GM12878 (cell line): Measurements from ENCODE around the gene PITPNC1. TPM values are rescaled to one million over a fixed set of nuclear protein-coding genes. Genes with fewer than 3 reads are reported as not detected.

Source experiments
- ATAC-seq: fragments of 200-7000 bp; cut with Tn5 transposase; 3 replicates; pipeline ENCODE4 v1.9.1; 2020; ENCODE audit warnings: mild to moderate bottlenecking, moderate library complexity
- BruUV-seq: library from RNA; stranded (reverse); fragments of 400-500 nt; replicated peaks from 2 replicates; lab custom pipeline; 2021; lab: Mats Ljungman, UMichigan
- CTCF ChIA-PET: fragments of 300-600 bp; sonication (Branson Sonifier 250); formaldehyde crosslinking; extraction: SDS; loops from one replicate; lab custom pipeline; 2021; ENCODE audit warnings: inconsistent platforms; lab: Yijun Ruan, JAX
- POLR2A ChIA-PET: fragments of 350-600 bp; formaldehyde crosslinking; extraction: SDS; loops from one replicate; lab custom pipeline; 2021; ENCODE audit warnings: inconsistent platforms; lab: Charles Lee
- RAD21 ChIA-PET: fragments of 300-600 bp; sonication (Branson Sonifier 250); formaldehyde crosslinking; loops from one replicate; lab custom pipeline; 2023; ENCODE audit warnings: antibody characterized with exemption; ENCODE audit not compliant: unreplicated experiment; lab: Charles Lee
- SMC1A ChIA-PET: fragments of 300-600 bp; sonication (Branson Sonifier 250); formaldehyde crosslinking; loops from one replicate; lab custom pipeline; 2023; ENCODE audit not compliant: unreplicated experiment, uncharacterized antibody; lab: Charles Lee
- DNase-seq: peaks from one replicate; pipeline ENCODE4 v3.0.0-alpha.2; 2011; ENCODE audit warnings: low read depth, low spot score
- FAIRE-seq: peaks from 3 replicates; lab custom pipeline; 2011; peaks lifted over from hg19 to GRCh38; lab: Jason Lieb, UNC
- H2AFZ ChIP-seq: 2 replicates; pipeline ENCODE4 v1.6.0; 2011; ENCODE audit warnings: low read depth, low read length, control low read depth; ENCODE audit not compliant: control insufficient read depth
- H3K27ac ChIP-seq: 2 replicates; pipeline ENCODE4 v1.5.1; 2011; ENCODE audit warnings: control low read depth; ENCODE audit not compliant: control insufficient read depth, insufficient read depth
- H3K27me3 ChIP-seq, 2 experiments: replicated peaks in 1 of 2; 2 replicates each; pipeline versions ENCODE4 v1.6.0 to v1.6.1; 2011; ENCODE audit warnings: low read length in 1 of 2; ENCODE audit not compliant: control insufficient read depth in 2 of 2, insufficient read depth in 2 of 2
- H3K36me3 ChIP-seq, 2 experiments: 2 replicates each; pipeline ENCODE4 v1.5.1; 2011; ENCODE audit warnings: low read length in 1 of 2; ENCODE audit not compliant: control insufficient read depth in 2 of 2, insufficient read depth in 2 of 2
- H3K4me1 ChIP-seq: 2 replicates; pipeline ENCODE4 v1.6.1; 2011; ENCODE audit warnings: mild to moderate bottlenecking, low read length, moderate library complexity, mixed read lengths; ENCODE audit not compliant: control insufficient read depth, insufficient read depth
- H3K4me2 ChIP-seq: 2 replicates; pipeline ENCODE4 v1.6.0; 2011; ENCODE audit warnings: control low read depth; ENCODE audit not compliant: control insufficient read depth, insufficient read depth
- H3K4me3 ChIP-seq: fragments of 200-600 bp; sonication (generic); 2 replicates; pipeline ENCODE4 v1.5.1; 2016
- H3K79me2 ChIP-seq: 2 replicates; pipeline ENCODE4 v1.6.0; 2011; ENCODE audit warnings: low read length; ENCODE audit not compliant: control insufficient read depth, insufficient read depth
- H3K9ac ChIP-seq: 2 replicates; pipeline ENCODE4 v1.8.0; 2011; ENCODE audit warnings: low read length, control low read depth, mixed read lengths; ENCODE audit not compliant: control insufficient read depth, insufficient read depth
- H3K9me3 ChIP-seq: replicated peaks from 3 replicates; pipeline ENCODE4 v1.5.1; 2011; ENCODE audit warnings: mild to moderate bottlenecking, low read length; ENCODE audit not compliant: control insufficient read depth, insufficient read depth
- H4K20me1 ChIP-seq: 2 replicates; pipeline ENCODE4 v1.6.0; 2011; ENCODE audit not compliant: control insufficient read depth, insufficient read depth
- BHLHE40 ChIP-seq, 2 experiments: fragments of 450-650 bp in 1 of 2; IDR thresholded peaks; 2 replicates each; pipeline ENCODE4 v1.6.1; 2011 to 2017; ENCODE audit warnings: low read depth in 2 of 2, borderline replicate concordance in 1 of 2, improper control_type of control experiment in 1 of 2, low read length in 1 of 2, mild to moderate bottlenecking in 1 of 2
- EP300 ChIP-seq, 2 experiments: fragments of 150-350 bp in 1 of 2; IDR thresholded peaks; 2 replicates each; pipeline ENCODE4 v1.6.1; 2011 to 2012; ENCODE audit warnings: low read depth in 2 of 2, low read length in 2 of 2, borderline replicate concordance in 1 of 2, improper control_type of control experiment in 1 of 2, inconsistent platforms in 1 of 2; ENCODE audit not compliant: control insufficient read depth in 1 of 2
- MYC ChIP-seq: IDR thresholded peaks from 2 replicates; pipeline ENCODE4 v1.6.1; 2011; ENCODE audit warnings: mild to moderate bottlenecking, low read length, moderate library complexity, inconsistent platforms; ENCODE audit not compliant: insufficient read depth, insufficient replicate concordance, insufficient read length, severe bottlenecking
- NR2C1 ChIP-seq: fragments of 450-650 bp; IDR thresholded peaks from 2 replicates; pipeline ENCODE4 v1.6.1; 2017; ENCODE audit warnings: antibody characterized with exemption, mild to moderate bottlenecking, moderate library complexity
- NR2F1 ChIP-seq: fragments of 450-650 bp; conservative IDR thresholded peaks from 2 replicates; pipeline ENCODE4 v1.6.1; 2017; ENCODE audit warnings: mild to moderate bottlenecking
- WGBS: methylation state at CpG from one replicate; pipeline ENCODE4 v1.1.6; 2016; ENCODE audit warnings: low lambda C conversion rate; ENCODE audit not compliant: insufficient replicate concordance, insufficient coverage; ENCODE audit errors: missing lambda C conversion rate; 5-methylcytosine and 5-hydroxymethylcytosine counted together
- in situ Hi-C: fragments of 300-500 bp; cut with MboI; formaldehyde crosslinking; loops from 9 replicates; pipeline ENCODE4 v1.14.3; 2018; ENCODE audit warnings: mixed read lengths
- intact Hi-C: fragments of 100-400 bp; cut with micrococcal nuclease; formaldehyde crosslinking; loops from one replicate; pipeline ENCODE4 v1.14.2; 2022; ENCODE audit not compliant: unreplicated experiment
- polyA plus RNA-seq, 11 experiments: library from polyadenylated mRNA; depleted of rRNA in 4 of 11; unstranded in 6 of 11; stranded (reverse) in 5 of 11; fragments of >200 nt; fragmentation: Nextera tagmentation in 4 of 11; fragmentation: Illumina TruSeq in 1 of 11; extraction: Ambion mirVana in 4 of 11; extraction: Trizol in 1 of 11; gene quantifications; 1 replicate in 1 of 11; 2 replicates in 10 of 11; pipeline versions ENCODE4 v1.2.1 to v1.2.3, GENCODE V29; 2011 to 2016; ENCODE audit warnings: inconsistent platforms in 2 of 11, missing spikeins in 2 of 11, low read depth in 1 of 11
- total RNA-seq, 4 experiments: library from RNA; depleted of rRNA in 3 of 4; stranded (reverse); fragments of >200 nt in 3 of 4; fragmentation: Illumina TruSeq in 1 of 4; extraction: Trizol in 1 of 4; gene quantifications; 2 replicates each; pipeline versions ENCODE4 v1.2.1 to v1.2.3, GENCODE V29; 2013 to 2021
- TF ChIP-seq, protein P1 (sequence below): fragments of 450-650 bp; IDR thresholded peaks from 2 replicates; pipeline ENCODE4 v1.6.1; 2016; ENCODE audit warnings: mild to moderate bottlenecking

Gene PITPNC1
- total and polyA plus RNA-seq, 10 of the 15 experiments (the other 5 are each of a cell fraction or from before 2014, with no cell fraction given) = 12.2 to 62.4 (median 47.3) TPM

DNA sequence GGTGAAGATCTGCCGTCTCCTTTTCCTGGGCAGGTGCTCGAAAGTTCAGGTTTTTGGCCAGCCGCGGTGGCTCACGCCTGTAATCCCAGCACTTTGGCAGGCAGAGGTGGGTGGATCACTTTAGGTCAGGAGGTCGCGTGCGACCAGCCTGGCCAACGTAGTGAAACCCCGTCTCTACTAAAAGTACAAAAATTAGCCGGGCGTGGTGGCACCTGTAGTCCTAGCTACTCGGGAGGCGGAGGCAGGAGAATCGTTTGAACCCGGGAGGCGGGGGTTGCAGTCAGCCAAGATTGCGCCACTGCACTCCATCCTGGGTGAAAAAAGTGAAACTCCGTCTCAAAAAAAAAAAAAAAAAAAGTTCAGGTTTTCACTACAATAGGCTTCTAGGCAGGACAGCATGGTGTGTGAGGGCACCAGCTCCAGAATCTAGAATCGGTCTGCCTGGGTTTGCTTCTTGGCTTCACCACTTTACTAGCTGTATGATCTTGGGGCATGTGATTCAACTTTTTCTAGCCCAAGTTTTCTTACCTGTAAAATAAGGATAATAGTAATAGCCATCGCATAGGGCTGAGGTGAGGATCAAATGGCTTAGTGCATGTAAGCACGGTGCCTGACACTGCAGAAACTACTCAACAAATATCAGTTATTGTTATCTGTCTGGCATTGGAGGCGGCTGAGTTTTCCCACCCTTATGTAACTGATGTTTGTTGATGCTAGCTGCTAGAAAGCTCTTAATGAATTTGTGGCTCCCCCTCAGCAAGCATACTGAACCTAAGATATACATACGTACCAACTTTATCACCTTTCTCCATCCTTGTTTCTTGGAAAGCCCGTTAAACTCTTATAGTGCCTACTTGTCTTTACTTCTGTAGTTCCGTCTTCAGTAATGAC lies 12.0 kb upstream of the PITPNC1 start:
- H3K36me3 ChIP-seq = peaks cover 0 to 11% of the 10 kb centered on the region in 2 experiments; a peak in 1 of 4 replicates
- CTCF ChIA-PET = interaction anchor here (0.6 to 6.6 kb wide), 7 partner anchors 10 to 394 kb away, joined by 3 to 45 read pairs (median 3); no protein-coding TSS in a partner anchor
- RAD21 ChIA-PET = interaction anchor here (0.7 to 3.0 kb wide), 5 partner anchors 8 to 379 kb away, joined by 3 to 8 read pairs (median 4); no protein-coding TSS in a partner anchor
- SMC1A ChIA-PET = interaction anchor here (0.6 to 4.4 kb wide), 5 partner anchors 11 to 914 kb away, joined by 3 to 25 read pairs (median 4); partner anchors contain the start of gene PITPNC1
- intact Hi-C loops = no loop called here
- H4K20me1 ChIP-seq = 0 out of 2 replicates have a peak, but pooled peaks cover 6% of the 10 kb centered on the region
- H3K4me3 ChIP-seq = peak overlapping the region; percentile 98
- POLR2A ChIA-PET = interaction anchor here (0.6 to 1.2 kb wide), 5 partner anchors 11 to 337 kb away, joined by 3 to 7 read pairs (median 4); no protein-coding TSS in a partner anchor
- FAIRE-seq (no peak), DNase-seq (no peak)
- peaks cover 6% of the 10 kb centered on the region; the same call in 1 of the 2 replicates for H3K4me1 ChIP-seq
- peak overlapping the region; percentile 80 for H3K27ac ChIP-seq
- no TSS peak for BruUV-seq
- H3K27me3 ChIP-seq = no peaks in the 10 kb centered on the region
- peak; percentile 49; the same call in 1 of the 2 replicates for TF ChIP-seq NR2F1
- no peak for TF ChIP-seq EP300 (IDR thresholded peaks at IDR 0.05; ENCODE audit: borderline replicate concordance in 1 of 2, control insufficient read depth in 1 of 2, low read depth in 2 of 2, low read length in 2 of 2)
- TF ChIP-seq, protein P1, sequence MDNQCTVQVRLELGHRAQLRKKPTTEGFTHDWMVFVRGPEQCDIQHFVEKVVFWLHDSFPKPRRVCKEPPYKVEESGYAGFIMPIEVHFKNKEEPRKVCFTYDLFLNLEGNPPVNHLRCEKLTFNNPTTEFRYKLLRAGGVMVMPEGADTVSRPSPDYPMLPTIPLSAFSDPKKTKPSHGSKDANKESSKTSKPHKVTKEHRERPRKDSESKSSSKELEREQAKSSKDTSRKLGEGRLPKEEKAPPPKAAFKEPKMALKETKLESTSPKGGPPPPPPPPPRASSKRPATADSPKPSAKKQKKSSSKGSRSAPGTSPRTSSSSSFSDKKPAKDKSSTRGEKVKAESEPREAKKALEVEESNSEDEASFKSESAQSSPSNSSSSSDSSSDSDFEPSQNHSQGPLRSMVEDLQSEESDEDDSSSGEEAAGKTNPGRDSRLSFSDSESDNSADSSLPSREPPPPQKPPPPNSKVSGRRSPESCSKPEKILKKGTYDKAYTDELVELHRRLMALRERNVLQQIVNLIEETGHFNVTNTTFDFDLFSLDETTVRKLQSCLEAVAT = 0 out of 2 replicates have a peak, but pooled peaks have one; percentile 32
- TF ChIP-seq BHLHE40 (IDR thresholded peaks at IDR 0.05; ENCODE audit: borderline replicate concordance in 1 of 2, low read depth in 2 of 2, low read length in 1 of 2) = peak in 1 of 2 experiments; percentile 51; a peak in 1 of 4 replicates
- TF ChIP-seq MYC = no peak
- TF ChIP-seq NR2C1 = no peak
- TF ChIP-seq, all 136 proteins: peak for 3
- H3K79me2 ChIP-seq = peaks cover 63% of the 10 kb centered on the region
- H3K4me2 ChIP-seq = peak overlapping the region; percentile 92
- H3K9ac ChIP-seq = peak overlapping the region; percentile 91
- no peaks in the 10 kb centered on the region for H3K9me3 ChIP-seq
- peak; percentile 1; the same call in 2 of the 3 replicates for ATAC-seq
- in situ Hi-C loops = loop anchor here (5.0 to 10.0 kb wide), 3 partner anchors 352 to 550 kb away; partner anchors contain the start of gene NOL11
- H2AFZ ChIP-seq = no peak overlapping the region
- 26% methylated on average over 25 of the region's 26 CpGs for WGBS
